LNCAP (cell line): Measurements from ENCODE around the gene TTC38.
A peak's percentile ranks its signal among the peaks of the same experiment; 100 is the strongest.

Experiments used
- TF ChIP-seq, protein P1 (sequence below): fragments of 450-650 bp; IDR thresholded peaks from 2 replicates; pipeline ENCODE4 v1.5.1; 2017; ENCODE audit warnings: mild to moderate bottlenecking

TTC38 gene

DNA sequence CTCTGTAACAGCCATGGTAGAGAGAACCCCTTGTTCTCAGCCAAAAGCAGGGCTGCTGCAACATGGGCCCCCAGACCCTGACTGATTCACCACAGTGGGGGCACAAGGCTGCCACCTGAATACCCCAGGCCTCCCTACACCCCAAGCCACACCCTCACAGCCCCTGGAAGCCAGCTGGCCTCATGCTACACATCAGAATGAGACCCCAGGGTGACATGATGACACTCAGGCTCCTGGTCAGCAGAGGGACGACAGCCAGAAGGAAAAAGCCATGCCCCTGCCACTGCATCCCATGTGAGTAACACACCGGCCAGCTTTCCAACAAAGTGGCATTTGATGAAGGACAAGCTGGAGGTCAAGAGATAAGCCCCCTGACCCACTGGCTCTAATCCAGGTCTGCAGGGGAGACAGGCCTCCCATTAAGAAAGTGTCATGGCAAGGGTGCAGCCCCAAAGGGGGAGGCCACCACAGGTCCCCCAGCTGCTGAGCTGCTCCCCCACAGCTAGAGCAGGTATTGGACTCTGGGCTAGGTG lies 20.3 kb upstream of the TTC38 start:
- TF ChIP-seq, protein P1, sequence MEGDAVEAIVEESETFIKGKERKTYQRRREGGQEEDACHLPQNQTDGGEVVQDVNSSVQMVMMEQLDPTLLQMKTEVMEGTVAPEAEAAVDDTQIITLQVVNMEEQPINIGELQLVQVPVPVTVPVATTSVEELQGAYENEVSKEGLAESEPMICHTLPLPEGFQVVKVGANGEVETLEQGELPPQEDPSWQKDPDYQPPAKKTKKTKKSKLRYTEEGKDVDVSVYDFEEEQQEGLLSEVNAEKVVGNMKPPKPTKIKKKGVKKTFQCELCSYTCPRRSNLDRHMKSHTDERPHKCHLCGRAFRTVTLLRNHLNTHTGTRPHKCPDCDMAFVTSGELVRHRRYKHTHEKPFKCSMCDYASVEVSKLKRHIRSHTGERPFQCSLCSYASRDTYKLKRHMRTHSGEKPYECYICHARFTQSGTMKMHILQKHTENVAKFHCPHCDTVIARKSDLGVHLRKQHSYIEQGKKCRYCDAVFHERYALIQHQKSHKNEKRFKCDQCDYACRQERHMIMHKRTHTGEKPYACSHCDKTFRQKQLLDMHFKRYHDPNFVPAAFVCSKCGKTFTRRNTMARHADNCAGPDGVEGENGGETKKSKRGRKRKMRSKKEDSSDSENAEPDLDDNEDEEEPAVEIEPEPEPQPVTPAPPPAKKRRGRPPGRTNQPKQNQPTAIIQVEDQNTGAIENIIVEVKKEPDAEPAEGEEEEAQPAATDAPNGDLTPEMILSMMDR = no peak

DNA sequence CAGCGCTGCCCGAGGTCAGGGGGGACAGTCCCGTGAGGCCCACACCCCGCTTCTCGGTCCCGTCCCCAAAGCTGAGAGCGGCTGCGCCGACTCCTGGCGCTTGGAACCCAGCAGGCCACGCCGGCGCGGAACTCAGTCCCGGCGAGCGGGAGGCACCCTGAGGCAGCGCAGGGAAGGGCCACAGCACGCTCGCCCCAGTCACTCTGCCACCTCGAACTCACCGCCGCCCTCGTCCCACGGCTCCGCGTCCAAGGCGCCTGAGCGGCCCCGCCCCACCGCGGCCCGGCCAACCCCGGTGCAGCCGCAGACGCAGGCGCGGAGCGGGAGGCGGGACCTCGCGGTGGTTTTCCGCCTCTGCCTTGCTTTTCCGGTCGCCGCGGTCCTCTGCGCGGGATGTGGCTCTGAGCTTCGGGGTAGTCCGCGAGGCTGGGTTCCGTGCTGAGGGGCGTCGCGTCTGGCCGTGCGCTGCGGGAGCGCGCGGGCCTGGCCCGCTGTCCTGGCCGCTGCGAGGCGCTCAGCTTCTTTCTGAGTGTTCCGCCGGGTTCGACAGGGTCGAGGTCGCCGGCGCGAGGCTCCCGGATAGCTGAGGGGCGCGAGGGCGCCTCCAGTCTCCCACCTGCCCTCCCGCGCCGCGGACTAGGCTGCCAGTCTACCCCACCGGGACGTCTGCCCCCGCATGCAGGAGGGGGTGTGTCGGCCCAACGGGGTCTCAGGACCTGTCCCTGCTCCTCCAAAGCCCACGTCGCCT lies 17.6 kb upstream of the TTC38 start, which contains the start of gene CDPF1:
CDPF1 (minus strand) TSS at position 259 of the 748 bp plus-strand sequence. CDS start 2,009 bp downstream, outside the sequence.
- TF ChIP-seq, protein P1 = peak; percentile 21; the same call in 1 of the 2 replicates

DNA sequence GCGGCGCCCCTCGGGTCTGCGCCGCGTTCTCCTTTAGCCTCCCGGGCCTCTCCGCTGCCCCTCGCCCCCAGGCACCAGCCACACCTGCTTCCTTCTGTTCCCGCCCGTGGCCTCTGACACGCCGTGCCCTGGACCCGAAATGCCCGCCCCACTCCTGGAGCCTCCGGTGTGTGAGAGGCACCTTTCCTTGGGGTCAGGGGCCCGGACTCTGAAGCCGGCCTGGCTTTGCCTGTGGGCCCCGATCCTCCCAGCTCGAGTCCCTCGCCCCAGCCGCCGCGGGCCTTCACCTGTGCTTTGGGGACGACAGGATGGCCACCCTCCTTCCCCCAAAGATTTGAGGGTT lies 17.1 kb upstream of the TTC38 start:
- TF ChIP-seq, protein P1 = no peak

DNA sequence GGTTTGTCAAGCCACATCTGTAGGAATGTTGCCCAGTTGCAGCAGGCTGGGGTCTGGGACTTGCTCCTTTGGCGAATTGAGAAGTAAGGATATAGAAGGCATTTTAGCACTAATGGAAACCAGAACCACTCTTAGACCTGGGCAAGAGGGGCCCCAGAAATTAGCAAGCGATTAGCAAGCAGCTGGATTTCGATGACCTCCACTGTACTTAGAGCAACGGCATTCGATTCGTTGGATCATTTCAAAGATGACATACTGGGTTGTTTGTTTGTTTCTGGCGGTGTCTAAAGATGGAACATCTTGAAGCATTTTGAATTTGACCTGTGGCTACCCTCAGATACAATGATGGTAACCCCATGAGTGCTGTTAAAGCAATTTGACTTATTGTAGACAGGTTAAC lies 16.5 kb upstream of the TTC38 start:
- TF ChIP-seq, protein P1 = no peak

DNA sequence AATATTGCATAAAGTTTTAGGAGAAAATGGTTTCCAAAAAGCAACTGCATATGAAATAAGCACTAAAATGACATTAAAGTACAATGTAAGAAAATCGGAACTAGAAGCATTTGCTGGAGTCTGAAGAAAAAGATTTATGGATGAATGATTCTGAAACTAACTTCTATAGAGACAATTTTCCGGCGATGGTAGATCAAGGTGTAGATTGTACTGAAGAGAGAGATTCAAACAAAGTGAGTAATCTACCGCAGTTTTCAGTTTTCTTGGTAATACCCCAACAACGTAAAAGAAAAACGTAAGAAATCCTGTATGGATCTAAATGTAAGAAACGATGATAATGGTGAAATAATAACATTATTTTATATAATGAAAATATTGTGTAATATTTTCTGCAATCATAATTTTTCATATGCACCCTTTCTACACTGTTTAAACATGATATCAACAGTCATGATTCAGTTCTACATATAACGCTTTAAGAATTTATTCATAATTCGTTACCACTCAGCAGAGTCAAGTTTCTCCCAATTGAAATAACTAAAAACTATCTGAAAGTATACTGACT lies 15.9 kb upstream of the TTC38 start:
- TF ChIP-seq, protein P1 = no peak

DNA sequence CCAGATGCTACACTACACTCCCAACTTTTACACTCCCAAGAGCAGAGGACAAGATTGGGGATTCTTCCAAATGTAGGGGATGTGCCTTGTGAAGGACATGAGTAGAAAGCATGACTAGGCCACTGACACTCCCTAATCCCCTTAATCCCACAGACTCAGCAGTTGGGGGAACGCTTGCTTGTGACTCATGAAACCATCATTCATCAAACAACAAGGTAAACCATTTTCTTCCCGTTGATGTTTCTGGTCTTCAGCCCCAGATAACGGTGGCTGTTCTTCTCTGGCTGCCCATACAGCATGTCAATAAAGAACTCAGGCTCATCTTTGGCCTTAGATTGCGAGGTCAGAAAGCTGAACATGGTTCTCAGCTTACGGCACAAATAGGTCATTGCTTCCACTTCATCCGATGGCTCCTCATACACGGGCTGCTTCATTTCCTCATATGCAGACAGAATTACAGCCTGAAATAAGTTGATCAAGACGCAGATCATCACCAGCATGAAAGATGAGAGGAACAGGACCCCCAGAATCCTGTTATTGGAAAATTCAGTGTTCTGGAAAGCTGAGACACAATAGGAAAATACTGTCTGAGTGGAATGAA lies 11.3 kb upstream of the TTC38 start:
- TF ChIP-seq, protein P1 = no peak

DNA sequence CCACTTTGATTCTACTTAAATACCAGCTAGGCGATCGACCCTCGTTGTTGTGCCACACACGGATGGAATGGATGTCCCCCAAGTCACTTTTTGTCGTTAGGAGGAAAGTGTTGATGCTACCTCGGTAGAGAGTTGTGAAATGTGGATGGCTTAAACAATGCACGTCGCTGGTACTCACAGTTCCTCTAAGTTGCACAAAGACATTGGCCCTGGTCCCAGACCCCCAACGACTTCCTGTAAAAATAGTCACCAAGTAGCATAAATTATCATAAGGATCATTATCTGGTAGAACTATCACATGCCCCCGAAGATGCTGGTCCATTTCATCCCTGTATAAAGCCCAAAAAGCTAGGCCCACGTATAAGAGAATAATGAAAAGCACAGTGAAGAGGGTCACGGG lies 8.4 kb upstream of the TTC38 start:
- TF ChIP-seq, protein P1 = no peak
